Neural progenitor cell (in vitro differentiated cells): ENCODE results near the gene CBX1. TPM values are rescaled to one million over a fixed set of nuclear protein-coding genes. Genes with fewer than 3 reads are reported as not detected.

Experiments used
- DNase-seq: peaks from one replicate; pipeline ENCODE4 v3.0.0-alpha.2; 2016; ENCODE audit warnings: low spot score
- H2AFZ ChIP-seq: fragments of 200-600 bp; sonication (generic); replicated peaks from 2 replicates; pipeline ENCODE4 v1.6.1; 2016; ENCODE audit warnings: antibody characterized with exemption
- H3F3A ChIP-seq: fragments of 200-600 bp; sonication (generic); 2 replicates; pipeline ENCODE4 v1.6.1; 2016; ENCODE audit warnings: antibody characterized with exemption, low read depth
- H3K27ac ChIP-seq: fragments of 200-600 bp; sonication (generic); 2 replicates; pipeline ENCODE4 v1.5.1; 2016; ENCODE audit warnings: mild to moderate bottlenecking
- H3K27me3 ChIP-seq: fragments of 200-600 bp; sonication (generic); 2 replicates; pipeline ENCODE4 v1.6.1; 2016; ENCODE audit warnings: mild to moderate bottlenecking, moderate library complexity
- H3K36me3 ChIP-seq: fragments of 200-600 bp; sonication (generic); 2 replicates; pipeline ENCODE4 v1.5.1; 2016
- H3K4me1 ChIP-seq: fragments of 200-600 bp; sonication (generic); 2 replicates; pipeline ENCODE4 v1.6.1; 2016; ENCODE audit warnings: mixed run types
- H3K4me2 ChIP-seq: fragments of 200-600 bp; sonication (generic); 2 replicates; pipeline ENCODE4 v1.6.1; 2016
- H3K4me3 ChIP-seq: fragments of 200-600 bp; sonication (generic); 2 replicates; pipeline ENCODE4 v1.5.1; 2016
- H3K79me2 ChIP-seq: fragments of 200-600 bp; sonication (generic); 2 replicates; pipeline ENCODE4 v1.6.1; 2016; ENCODE audit warnings: low read depth
- H3K9ac ChIP-seq: fragments of 200-600 bp; sonication (generic); 2 replicates; pipeline ENCODE4 v1.6.1; 2016
- H3K9me3 ChIP-seq: fragments of 200-600 bp; sonication (generic); 2 replicates; pipeline ENCODE4 v1.5.1; 2016; ENCODE audit warnings: low read depth
- H4K20me1 ChIP-seq: fragments of 200-600 bp; sonication (generic); 2 replicates; pipeline ENCODE4 v1.6.1; 2016; ENCODE audit warnings: low read depth
- H3K27ac Mint-ChIP-seq: 3 replicates; pipeline ENCODE4 v1.8.0; 2021; ENCODE audit warnings: mixed read lengths
- H3K27me3 Mint-ChIP-seq: 2 replicates; pipeline ENCODE4 v1.8.0; 2022; ENCODE audit warnings: low read depth, mild to moderate bottlenecking, inconsistent platforms, moderate library complexity, mixed read lengths; ENCODE audit not compliant: insufficient read depth
- H3K36me3 Mint-ChIP-seq: 3 replicates; pipeline ENCODE4 v1.8.0; 2021; ENCODE audit warnings: mixed read lengths
- H3K4me1 Mint-ChIP-seq: 3 replicates; pipeline ENCODE4 v1.8.0; 2021; ENCODE audit warnings: mixed read lengths
- H3K4me3 Mint-ChIP-seq: 3 replicates; pipeline ENCODE4 v1.8.0; 2021; ENCODE audit warnings: mild to moderate bottlenecking, moderate library complexity, mixed read lengths
- H3K9me3 Mint-ChIP-seq: 3 replicates; pipeline ENCODE4 v1.8.0; 2020; ENCODE audit warnings: mixed read lengths
- CTCF ChIP-seq: fragments of 200-600 bp; sonication (generic); IDR thresholded peaks from 2 replicates; pipeline ENCODE4 v1.5.1; 2017; ENCODE audit warnings: antibody characterized with exemption, mild to moderate bottlenecking
- EZH2 ChIP-seq: fragments of 200-600 bp; sonication (generic); IDR thresholded peaks from 2 replicates; pipeline ENCODE4 v1.6.1; 2017; ENCODE audit warnings: antibody characterized with exemption, mild to moderate bottlenecking, moderate library complexity
- EZH2phosphoT487 ChIP-seq: fragments of 200-600 bp; sonication (generic); IDR thresholded peaks from 2 replicates; pipeline ENCODE4 v1.6.1; 2017; ENCODE audit warnings: antibody characterized with exemption
- total RNA-seq: library from RNA; depleted of rRNA; stranded (reverse); fragments of >200 nt; gene quantifications from 2 replicates; pipeline ENCODE4 v1.2.3, GENCODE V29; 2015; ENCODE audit warnings: low replicate concordance

CBX1 gene
- total RNA-seq, 1 donor from 2014 or later = 208 TPM

GRCh38 chr17:48129981-48130380 is 28.7 kb upstream of the CBX1 start:
- peaks cover 4% of the 10 kb centered on the region for H3K27me3 ChIP-seq
- Mint-ChIP-seq H3K27me3 (peaks cover 5% of the 10 kb centered on the region), H3K4me1 (peaks cover 33% of the 10 kb centered on the region), H3K9me3 (no peaks in the 10 kb centered on the region), H3K4me3 (no peak overlapping the region), H3K27ac (no peak overlapping the region), H3K36me3 (peaks cover 6% of the 10 kb centered on the region)
- H3F3A ChIP-seq = peaks cover 35% of the 10 kb centered on the region
- no peak overlapping the region for H2AFZ ChIP-seq
- no peaks in the 10 kb centered on the region for H3K36me3 ChIP-seq
- H3K4me3 ChIP-seq = no peak overlapping the region
- no peaks in the 10 kb centered on the region for H3K9me3 ChIP-seq
- peak; percentile 37 for DNase-seq
- no peak for TF ChIP-seq EZH2phosphoT487
- no peak for TF ChIP-seq EZH2
- no peak for TF ChIP-seq CTCF
- H3K4me2 ChIP-seq = peak overlapping the region; percentile 20
- H3K27ac ChIP-seq = no peak overlapping the region
- no peak overlapping the region for H3K9ac ChIP-seq
- H3K79me2 ChIP-seq = no peaks in the 10 kb centered on the region
- H3K4me1 ChIP-seq = peaks cover 29% of the 10 kb centered on the region
- H4K20me1 ChIP-seq = no peaks in the 10 kb centered on the region

GRCh38 chr17:48128400-48128799 is 27.1 kb upstream of the CBX1 start:
- Mint-ChIP-seq H3K27me3 (peaks cover 7% of the 10 kb centered on the region), H3K27ac (no peak overlapping the region), H3K36me3 (peaks cover 6% of the 10 kb centered on the region), H3K9me3 (no peaks in the 10 kb centered on the region), H3K4me1 (peaks cover 39% of the 10 kb centered on the region), H3K4me3 (no peak overlapping the region)
- Histone ChIP-seq H3K9ac (no peak overlapping the region), H2AFZ (no peak overlapping the region), H3K27ac (peak overlapping the region; percentile 65), H3F3A (peaks cover 41% of the 10 kb centered on the region), H3K4me3 (no peak overlapping the region), H3K9me3 (no peaks in the 10 kb centered on the region), H3K36me3 (no peaks in the 10 kb centered on the region), H3K4me1 (peaks cover 35% of the 10 kb centered on the region), H3K4me2 (peak overlapping the region; percentile 62), H3K79me2 (no peaks in the 10 kb centered on the region), H3K27me3 (no peaks in the 10 kb centered on the region), H4K20me1 (peaks cover 2% of the 10 kb centered on the region)
- TF ChIP-seq EZH2 (no peak), CTCF (no peak), EZH2phosphoT487 (no peak)
- DNase-seq = peak; percentile 52

GRCh38 chr17:48127371-48128051 is 26.2 kb upstream of the CBX1 start:
- Mint-ChIP-seq H3K9me3 (no peaks in the 10 kb centered on the region), H3K27ac (no peak overlapping the region), H3K4me3 (no peak overlapping the region), H3K36me3 (peaks cover 6% of the 10 kb centered on the region), H3K27me3 (peaks cover 7% of the 10 kb centered on the region), H3K4me1 (peaks cover 47% of the 10 kb centered on the region)
- Histone ChIP-seq H3K27me3 (no peaks in the 10 kb centered on the region), H3K9ac (no peak overlapping the region), H2AFZ (no peak overlapping the region), H3F3A (peaks cover 50% of the 10 kb centered on the region), H3K9me3 (no peaks in the 10 kb centered on the region), H3K4me3 (no peak overlapping the region), H3K36me3 (no peaks in the 10 kb centered on the region), H3K4me1 (peaks cover 44% of the 10 kb centered on the region), H3K27ac (no peak overlapping the region), H3K4me2 (no peak overlapping the region), H3K79me2 (no peaks in the 10 kb centered on the region), H4K20me1 (peaks cover 11% of the 10 kb centered on the region)
- no peak for DNase-seq
- no peak for TF ChIP-seq EZH2phosphoT487
- TF ChIP-seq CTCF = no peak
